Endodermal cell (in vitro differentiated cells): ENCODE results near the gene TRIM24. TPM values are rescaled to one million over a fixed set of nuclear protein-coding genes. Genes with fewer than 3 reads are reported as not detected.

Source experiments
- DNase-seq: peaks from one replicate; pipeline ENCODE4 v3.0.0-alpha.2; 2017
- H3K27ac ChIP-seq: 2 replicates; pipeline ENCODE4 v1.5.1; 2013; ENCODE audit warnings: mild to moderate bottlenecking, low read depth, low read length, moderate library complexity
- H3K27me3 ChIP-seq: 2 replicates; pipeline ENCODE4 v1.6.1; 2013; ENCODE audit warnings: mild to moderate bottlenecking, low read length, moderate library complexity; ENCODE audit not compliant: insufficient read depth, control insufficient read depth, poor library complexity, severe bottlenecking
- H3K36me3 ChIP-seq: 2 replicates; pipeline ENCODE4 v1.7.0; 2013; ENCODE audit warnings: mild to moderate bottlenecking, low read length, moderate library complexity; ENCODE audit not compliant: control insufficient read depth, insufficient read depth
- H3K4me1 ChIP-seq: one replicate; pipeline ENCODE4 v1.7.0; 2013; ENCODE audit warnings: low read length; ENCODE audit not compliant: control insufficient read depth, insufficient read depth
- H3K4me3 ChIP-seq: 2 replicates; pipeline ENCODE4 v1.5.1; 2013; ENCODE audit warnings: mild to moderate bottlenecking, low read length, moderate library complexity
- H3K9ac ChIP-seq: 2 replicates; pipeline ENCODE4 v1.6.1; 2013; ENCODE audit warnings: mild to moderate bottlenecking, low read length, moderate library complexity; ENCODE audit not compliant: poor library complexity, severe bottlenecking; ENCODE audit errors: extremely low read depth
- H3K9me3 ChIP-seq: 2 replicates; pipeline ENCODE4 v1.6.1; 2013; ENCODE audit warnings: mild to moderate bottlenecking, low read length, moderate library complexity; ENCODE audit not compliant: control insufficient read depth
- H3K27ac Mint-ChIP-seq: 2 replicates; pipeline ENCODE4 v1.8.0; 2020; ENCODE audit warnings: mixed read lengths
- H3K27me3 Mint-ChIP-seq: 2 replicates; pipeline ENCODE4 v1.8.0; 2021; ENCODE audit warnings: mild to moderate bottlenecking, mixed read lengths; ENCODE audit not compliant: insufficient read depth
- H3K36me3 Mint-ChIP-seq: 2 replicates; pipeline ENCODE4 v1.8.0; 2020; ENCODE audit warnings: low read depth, mixed read lengths
- H3K4me1 Mint-ChIP-seq: 2 replicates; pipeline ENCODE4 v1.8.0; 2020; ENCODE audit warnings: mixed read lengths
- H3K4me3 Mint-ChIP-seq: 2 replicates; pipeline ENCODE4 v1.8.0; 2020; ENCODE audit warnings: mild to moderate bottlenecking, moderate library complexity, mixed read lengths
- H3K9me3 Mint-ChIP-seq: 2 replicates; pipeline ENCODE4 v1.8.0; 2020; ENCODE audit warnings: mild to moderate bottlenecking, mixed read lengths
- CTCF ChIP-seq: fragments of 200-600 bp; sonication (generic); conservative IDR thresholded peaks from 2 replicates; pipeline ENCODE4 v1.5.0; 2021; ENCODE audit warnings: antibody characterized with exemption, mild to moderate bottlenecking
- WGBS, 2 experiments: methylation state at CpG; one replicate each; pipeline versions ENCODE4 v1.1.5 to v1.1.7; 2013; ENCODE audit warnings: missing lambda C conversion rate in 2 of 2, mixed read lengths in 1 of 2; ENCODE audit not compliant: insufficient coverage in 1 of 2, insufficient read length in 1 of 2; 5-methylcytosine and 5-hydroxymethylcytosine counted together
- total RNA-seq, 2 donors: library from RNA; stranded (reverse); fragmentation: NEBNext Ultra II Directional in 1 of 2; extraction: Animal tissue kit (Norgen Biotek cat#: 25700) in 1 of 2; gene quantifications; 2 replicates in 1 of 2; 3 replicates in 1 of 2; pipeline ENCODE4 v1.2.1, GENCODE V29; 2021

Gene TRIM24
- total RNA-seq, 2 donors from 2014 or later, result 62.1 to 70.1 TPM

DNA sequence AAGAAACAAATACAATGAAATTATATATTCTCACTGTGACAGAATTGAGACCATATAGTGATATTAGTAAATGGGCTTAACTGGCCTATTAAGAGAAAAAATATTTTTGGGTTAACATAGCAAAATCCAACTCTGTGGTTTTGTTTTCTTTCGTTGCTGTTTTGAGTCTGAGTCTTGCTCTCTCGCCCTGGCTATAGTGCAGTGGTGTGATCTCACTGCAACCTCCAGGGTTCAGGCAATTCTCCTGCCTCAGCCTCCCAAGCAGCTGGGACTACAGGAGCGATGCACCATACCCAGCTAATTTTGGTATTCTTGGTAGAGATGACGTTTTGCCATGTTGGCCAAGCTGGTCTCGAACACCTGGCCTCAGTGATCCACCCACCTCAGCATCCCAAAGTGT lies 15.3 kb downstream of the TRIM24 start:
- Histone ChIP-seq H3K4me1 (no peaks in the 10 kb centered on the region), H3K36me3 (no peaks in the 10 kb centered on the region), H3K27me3 (no peaks in the 10 kb centered on the region), H3K4me3 (no peak overlapping the region), H3K9me3 (peaks cover 3% of the 10 kb centered on the region), H3K27ac (no peak overlapping the region), H3K9ac (no peak overlapping the region)
- H3K4me1 Mint-ChIP-seq, result peaks cover 24% of the 10 kb centered on the region
- H3K4me3 Mint-ChIP-seq, result no peak overlapping the region
- TF ChIP-seq CTCF, result no peak
- peaks cover 6% of the 10 kb centered on the region for H3K36me3 Mint-ChIP-seq
- 93 to 96% methylated on average over 4 to 5 of the region's 5 CpGs for WGBS, 2 experiments
- H3K27me3 Mint-ChIP-seq, result no peaks in the 10 kb centered on the region
- no peak for DNase-seq
- no peak overlapping the region for H3K27ac Mint-ChIP-seq
- H3K9me3 Mint-ChIP-seq, result no peaks in the 10 kb centered on the region

DNA sequence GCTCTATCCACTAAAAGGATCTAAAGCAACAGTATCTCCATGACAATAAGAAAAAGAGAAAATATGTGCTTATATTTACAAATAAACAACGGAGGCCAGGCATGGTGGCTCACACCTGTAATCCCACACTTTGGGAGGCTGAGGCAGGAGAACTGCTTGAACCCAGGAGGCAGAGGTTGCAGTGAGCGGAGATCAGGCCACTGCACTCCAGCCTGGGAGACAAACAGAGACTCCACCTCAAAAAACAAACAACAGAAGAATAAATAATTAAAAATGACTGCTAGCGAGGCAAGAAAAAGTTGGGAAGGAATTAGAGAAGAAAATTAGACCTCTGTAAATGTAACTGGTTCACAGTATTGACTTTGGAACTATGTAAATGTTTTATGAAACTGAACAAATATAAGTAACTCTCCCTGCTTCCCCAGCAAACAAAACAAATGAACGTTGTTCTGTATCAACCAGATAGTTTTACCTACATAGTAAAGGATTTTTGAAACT lies 17.1 kb downstream of the TRIM24 start:
- Mint-ChIP-seq H3K9me3 (no peaks in the 10 kb centered on the region), H3K4me3 (no peak overlapping the region), H3K36me3 (peaks cover 11% of the 10 kb centered on the region), H3K27ac (no peak overlapping the region), H3K4me1 (peaks cover 25% of the 10 kb centered on the region), H3K27me3 (no peaks in the 10 kb centered on the region)
- no peak for TF ChIP-seq CTCF
- Histone ChIP-seq H3K36me3 (no peaks in the 10 kb centered on the region), H3K4me3 (no peak overlapping the region), H3K4me1 (no peaks in the 10 kb centered on the region), H3K27ac (no peak overlapping the region), H3K9ac (no peak overlapping the region), H3K27me3 (no peaks in the 10 kb centered on the region), H3K9me3 (peaks cover 3% of the 10 kb centered on the region)
- WGBS, 2 experiments, result 60 to 84% methylated on average over 1 to 3 of the region's 4 CpGs
- no peak for DNase-seq

DNA sequence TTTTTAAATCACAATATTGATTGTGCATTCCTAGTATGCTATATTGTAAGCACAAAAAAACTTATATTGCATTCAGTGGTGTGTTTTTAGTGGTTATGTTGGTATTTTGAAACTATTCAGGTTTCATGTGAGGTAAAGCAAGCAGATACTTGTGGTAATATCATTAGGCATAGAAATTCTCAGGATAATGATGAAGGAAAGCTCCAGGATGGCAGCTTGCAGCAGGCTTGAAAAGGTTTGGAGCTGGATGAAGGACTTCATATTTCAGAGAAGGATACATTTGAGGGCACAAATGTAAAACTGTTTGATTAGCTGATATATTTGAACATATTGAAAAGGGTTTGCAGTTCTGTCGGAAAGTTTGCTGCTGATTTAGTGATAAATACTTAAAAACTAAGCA lies 17.5 kb downstream of the TRIM24 start:
- no peak overlapping the region for H3K4me3 Mint-ChIP-seq
- Histone ChIP-seq H3K9ac (no peak overlapping the region), H3K4me1 (no peaks in the 10 kb centered on the region), H3K4me3 (no peak overlapping the region), H3K27me3 (no peaks in the 10 kb centered on the region), H3K27ac (no peak overlapping the region), H3K9me3 (peaks cover 3% of the 10 kb centered on the region), H3K36me3 (peaks cover 4% of the 10 kb centered on the region)
- H3K27me3 Mint-ChIP-seq, result no peaks in the 10 kb centered on the region
- no peak for DNase-seq
- peaks cover 12% of the 10 kb centered on the region for H3K36me3 Mint-ChIP-seq
- 97 to 100% methylated on average over 1 of the region's 1 CpG for WGBS, 2 experiments
- no peak overlapping the region for H3K27ac Mint-ChIP-seq
- H3K9me3 Mint-ChIP-seq, result no peaks in the 10 kb centered on the region
- no peak for TF ChIP-seq CTCF
- H3K4me1 Mint-ChIP-seq, result peaks cover 21% of the 10 kb centered on the region
